ENCODE measurements around the gene STPG2.

GRCh38 chr4:97664741-97665140 is 478.5 kb downstream of the STPG2 start:
- TF ChIP-seq CTCF (IDR thresholded peaks at IDR 0.05; ENCODE audit: low read depth, low read length, missing input control) = no peak
- TF ChIP-seq ZBTB33 (IDR thresholded peaks at IDR 0.05) = no peak
- no peak for TF ChIP-seq RAD21 (IDR thresholded peaks at IDR 0.05)
- TF ChIP-seq JUND (IDR thresholded peaks at IDR 0.05) = no peak
- no peak for TF ChIP-seq MAX (IDR thresholded peaks at IDR 0.05)
- TF ChIP-seq GABPA (IDR thresholded peaks at IDR 0.05 in 1 of 2, conservative IDR thresholded peaks at IDR 0.05 in 1 of 2) = no peak

Measured in liver (tissue), 3 donors.